ENCODE measurements around the gene RNF224. TPM values are rescaled to one million over a fixed set of nuclear protein-coding genes. Genes with fewer than 3 reads are reported as not detected.
A peak's percentile ranks its signal among the peaks of the same experiment; 100 is the strongest.

Gene RNF224
- polyA plus RNA-seq, 3 donors: not detected

DNA sequence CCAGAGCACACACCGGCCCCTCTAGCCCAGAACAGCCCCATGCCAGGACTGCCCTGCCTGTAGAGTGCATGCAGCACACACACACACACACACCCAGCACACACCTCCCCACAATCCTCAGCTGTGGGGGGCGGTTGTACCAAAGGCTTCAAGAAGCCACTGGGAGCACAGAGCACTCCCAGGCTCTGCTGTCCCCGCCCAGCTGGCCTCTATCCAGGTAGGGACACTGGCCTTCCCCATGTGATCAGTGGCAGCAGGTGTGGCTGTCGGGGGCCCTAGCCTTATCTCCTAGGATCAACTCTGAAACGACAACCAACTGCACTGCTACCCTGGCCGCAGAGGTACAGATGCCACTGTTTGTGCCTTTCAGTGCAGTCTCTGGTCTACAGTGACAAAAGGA lies 40.9 kb upstream of the RNF224 start:
- Histone ChIP-seq H3K4me2 (replicated peaks; ENCODE audit: extremely low read depth, low read length, poor library complexity, severe bottlenecking) (no peak overlapping the region), H2AFZ (ENCODE audit: insufficient read depth, low read depth, low read length, poor library complexity, severe bottlenecking) (no peak overlapping the region), H3K9me3 (replicated peaks in 1 of 2; ENCODE audit: control insufficient read depth in 1 of 2, insufficient read depth in 1 of 2, low read length in 2 of 2) (no peaks in the 10 kb centered on the region), H3K79me2 (ENCODE audit: insufficient read depth, low read length) (peaks cover 44% of the 10 kb centered on the region), H3K4me3 (replicated peaks in 1 of 3; ENCODE audit: low read depth in 2 of 3, low read length in 3 of 3) (no peak overlapping the region), H3K4me1 (ENCODE audit: control insufficient read depth in 1 of 2, insufficient read depth in 2 of 2, low read length in 2 of 2) (peaks cover 28 to 39% of the 10 kb centered on the region in 2 donors), H3K36me3 (replicated peaks in 1 of 2; ENCODE audit: control insufficient read depth in 1 of 2, insufficient read depth in 2 of 2, low read length in 2 of 2) (peaks cover 66 to 67% of the 10 kb centered on the region in 2 donors), H4K20me1 (ENCODE audit: insufficient read depth, low read length) (peaks cover 26% of the 10 kb centered on the region), H3K9ac (ENCODE audit: insufficient read depth, low read length, poor library complexity, severe bottlenecking) (no peak overlapping the region), H3K27ac (ENCODE audit: low read depth in 1 of 2, low read length in 2 of 2) (no peak overlapping the region), H3K27me3 (ENCODE audit: control insufficient read depth in 2 of 2, insufficient read depth in 2 of 2, low read length in 2 of 2) (no peaks in the 10 kb centered on the region)
- Mint-ChIP-seq H3K36me3 (peaks cover 43 to 77% of the 10 kb centered on the region in 2 donors), H3K4me1 (peaks cover 32% of the 10 kb centered on the region), H3K4me3 (no peak overlapping the region), H3K9me3 (peaks cover 0 to 2% (median 0%) of the 10 kb centered on the region in 7 donors), H3K27ac (peak overlapping the region in 1 of 7 donors; percentile 12), H3K27me3 (ENCODE audit: low read depth in 3 of 3) (no peaks in the 10 kb centered on the region)
- WGBS (ENCODE audit: insufficient coverage): 98% methylated on average over 5 of the region's 6 CpGs
- DNase-seq: no peak
- intact Hi-C loops (cut with micrococcal nuclease): loop anchor here in 1 of 2 donors (5.0 kb wide), 1 partner anchor 51 kb away; no protein-coding TSS in a partner anchor
- TF ChIP-seq, protein P1, sequence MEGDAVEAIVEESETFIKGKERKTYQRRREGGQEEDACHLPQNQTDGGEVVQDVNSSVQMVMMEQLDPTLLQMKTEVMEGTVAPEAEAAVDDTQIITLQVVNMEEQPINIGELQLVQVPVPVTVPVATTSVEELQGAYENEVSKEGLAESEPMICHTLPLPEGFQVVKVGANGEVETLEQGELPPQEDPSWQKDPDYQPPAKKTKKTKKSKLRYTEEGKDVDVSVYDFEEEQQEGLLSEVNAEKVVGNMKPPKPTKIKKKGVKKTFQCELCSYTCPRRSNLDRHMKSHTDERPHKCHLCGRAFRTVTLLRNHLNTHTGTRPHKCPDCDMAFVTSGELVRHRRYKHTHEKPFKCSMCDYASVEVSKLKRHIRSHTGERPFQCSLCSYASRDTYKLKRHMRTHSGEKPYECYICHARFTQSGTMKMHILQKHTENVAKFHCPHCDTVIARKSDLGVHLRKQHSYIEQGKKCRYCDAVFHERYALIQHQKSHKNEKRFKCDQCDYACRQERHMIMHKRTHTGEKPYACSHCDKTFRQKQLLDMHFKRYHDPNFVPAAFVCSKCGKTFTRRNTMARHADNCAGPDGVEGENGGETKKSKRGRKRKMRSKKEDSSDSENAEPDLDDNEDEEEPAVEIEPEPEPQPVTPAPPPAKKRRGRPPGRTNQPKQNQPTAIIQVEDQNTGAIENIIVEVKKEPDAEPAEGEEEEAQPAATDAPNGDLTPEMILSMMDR (IDR thresholded peaks at IDR 0.05): no peak

DNA sequence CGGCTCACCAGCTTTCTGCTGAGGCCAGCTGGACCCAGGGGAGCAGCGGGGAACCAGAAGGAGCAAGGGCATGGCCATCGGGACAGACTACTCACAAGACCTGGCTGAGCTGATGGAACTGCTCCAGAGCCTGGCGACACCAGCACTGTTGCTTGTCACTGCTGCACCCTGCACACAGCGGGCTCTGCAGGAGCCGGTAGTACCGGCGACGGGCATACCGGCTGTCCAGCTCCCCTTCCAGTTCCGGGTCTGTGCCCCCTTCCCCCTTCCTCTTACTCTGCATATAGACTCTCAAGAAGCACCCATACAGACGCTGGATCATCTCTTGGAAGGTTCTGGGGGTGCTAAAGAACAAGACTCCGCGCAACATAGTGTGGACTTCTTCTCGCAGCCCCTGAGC lies 39.9 kb upstream of the RNF224 start:
- Mint-ChIP-seq H3K36me3 (peaks cover 37 to 73% of the 10 kb centered on the region in 2 donors), H3K27ac (peak overlapping the region; percentile 91 to 96 (median 94)), H3K4me3 (peak overlapping the region; percentile 86 to 94), H3K9me3 (peaks cover 0 to 2% (median 0%) of the 10 kb centered on the region in 7 donors), H3K4me1 (peaks cover 32% of the 10 kb centered on the region), H3K27me3 (ENCODE audit: low read depth in 3 of 3) (no peaks in the 10 kb centered on the region)
- no peak for DNase-seq
- peak overlapping the region; percentile 70 to 96 for H3K27ac ChIP-seq (ENCODE audit: low read depth in 1 of 2, low read length in 2 of 2)
- H3K36me3 ChIP-seq (replicated peaks in 1 of 2; ENCODE audit: control insufficient read depth in 1 of 2, insufficient read depth in 2 of 2, low read length in 2 of 2): peaks cover 60 to 67% of the 10 kb centered on the region in 2 donors
- H2AFZ ChIP-seq (ENCODE audit: insufficient read depth, low read depth, low read length, poor library complexity, severe bottlenecking): no peak overlapping the region
- peaks cover 44% of the 10 kb centered on the region for H3K79me2 ChIP-seq (ENCODE audit: insufficient read depth, low read length)
- H3K4me2 ChIP-seq (replicated peaks; ENCODE audit: extremely low read depth, low read length, poor library complexity, severe bottlenecking): peak overlapping the region; percentile 100
- H3K9ac ChIP-seq (ENCODE audit: insufficient read depth, low read length, poor library complexity, severe bottlenecking): peak overlapping the region; percentile 95
- no peaks in the 10 kb centered on the region for H3K27me3 ChIP-seq (ENCODE audit: control insufficient read depth in 2 of 2, insufficient read depth in 2 of 2, low read length in 2 of 2)
- TF ChIP-seq, protein P1 (IDR thresholded peaks at IDR 0.05): no peak
- H4K20me1 ChIP-seq (ENCODE audit: insufficient read depth, low read length): peaks cover 28% of the 10 kb centered on the region
- 93% methylated on average over 15 of the region's 15 CpGs for WGBS (ENCODE audit: insufficient coverage)
- peaks cover 28 to 39% of the 10 kb centered on the region in 2 donors for H3K4me1 ChIP-seq (ENCODE audit: control insufficient read depth in 1 of 2, insufficient read depth in 2 of 2, low read length in 2 of 2)
- H3K9me3 ChIP-seq (replicated peaks in 1 of 2; ENCODE audit: control insufficient read depth in 1 of 2, insufficient read depth in 1 of 2, low read length in 2 of 2): no peaks in the 10 kb centered on the region
- peak overlapping the region; percentile 83 to 95 (median 92) for H3K4me3 ChIP-seq (replicated peaks in 1 of 3; ENCODE audit: low read depth in 2 of 3, low read length in 3 of 3)
- intact Hi-C loops (cut with micrococcal nuclease): loop anchor here in 1 of 2 donors (5.0 kb wide), 1 partner anchor 50 kb away; no protein-coding TSS in a partner anchor
